Osteoblast (primary cell): ENCODE measurements around the gene HHEX. TPM values are rescaled to one million over a fixed set of nuclear protein-coding genes. Genes with fewer than 3 reads are reported as not detected.
A peak's percentile ranks its signal among the peaks of the same experiment; 100 is the strongest.

ENCODE experiments used
- DNase-seq: peaks from one replicate; pipeline ENCODE4 v3.0.0; 2011; ENCODE audit warnings: low spot score, mixed read lengths; ENCODE audit not compliant: insufficient read length; ENCODE audit errors: missing footprints
- H2AFZ ChIP-seq: 2 replicates; pipeline ENCODE4 v1.6.0; 2011; ENCODE audit warnings: mild to moderate bottlenecking, low read length
- H3K27ac ChIP-seq: 2 replicates; pipeline ENCODE4 v1.5.1; 2011; ENCODE audit warnings: mild to moderate bottlenecking, low read depth, low read length, moderate library complexity
- H3K27me3 ChIP-seq: 2 replicates; pipeline ENCODE4 v1.6.0; 2012; ENCODE audit warnings: mild to moderate bottlenecking, control low read depth, inconsistent platforms, low read length, moderate library complexity; ENCODE audit not compliant: insufficient read depth
- H3K36me3 ChIP-seq: 2 replicates; pipeline ENCODE4 v1.5.1; 2011; ENCODE audit warnings: mild to moderate bottlenecking, low read length, control low read depth, moderate library complexity; ENCODE audit not compliant: insufficient read depth
- H3K4me1 ChIP-seq: 2 replicates; pipeline ENCODE4 v1.5.1; 2011; ENCODE audit warnings: mild to moderate bottlenecking, low read length, control low read depth, moderate library complexity; ENCODE audit not compliant: insufficient read depth
- H3K4me2 ChIP-seq: 2 replicates; pipeline ENCODE4 v1.6.0; 2011; ENCODE audit warnings: mild to moderate bottlenecking, low read length; ENCODE audit not compliant: insufficient read depth
- H3K4me3 ChIP-seq: fragments of 200-600 bp; sonication (generic); 3 replicates; pipeline ENCODE4 v1.5.1; 2012; ENCODE audit warnings: mild to moderate bottlenecking, low read length, inconsistent platforms; ENCODE audit not compliant: insufficient read depth
- H3K79me2 ChIP-seq: 2 replicates; pipeline ENCODE4 v1.6.0; 2012; ENCODE audit warnings: mild to moderate bottlenecking, low read length, control low read depth, inconsistent platforms; ENCODE audit not compliant: insufficient read depth
- H3K9me3 ChIP-seq: 2 replicates; pipeline ENCODE4 v1.5.1; 2011; ENCODE audit warnings: low read depth, low read length, control low read depth
- H4K20me1 ChIP-seq: 2 replicates; pipeline ENCODE4 v1.6.0; 2012; ENCODE audit warnings: mild to moderate bottlenecking, low read length, control low read depth; ENCODE audit not compliant: insufficient read depth
- total RNA-seq: library from RNA; depleted of rRNA; stranded (reverse); fragments of >200 nt; gene quantifications from 2 replicates; pipeline ENCODE4 v1.2.3, GENCODE V29; 2012
- TF ChIP-seq, protein P1 (sequence below): IDR thresholded peaks from 2 replicates; pipeline ENCODE4 v1.5.1; 2011; ENCODE audit warnings: mild to moderate bottlenecking, low read depth, low read length, moderate library complexity; ENCODE audit errors: extremely low read depth

The HHEX gene
- total RNA-seq, 1 donor: 0.36 TPM

DNA sequence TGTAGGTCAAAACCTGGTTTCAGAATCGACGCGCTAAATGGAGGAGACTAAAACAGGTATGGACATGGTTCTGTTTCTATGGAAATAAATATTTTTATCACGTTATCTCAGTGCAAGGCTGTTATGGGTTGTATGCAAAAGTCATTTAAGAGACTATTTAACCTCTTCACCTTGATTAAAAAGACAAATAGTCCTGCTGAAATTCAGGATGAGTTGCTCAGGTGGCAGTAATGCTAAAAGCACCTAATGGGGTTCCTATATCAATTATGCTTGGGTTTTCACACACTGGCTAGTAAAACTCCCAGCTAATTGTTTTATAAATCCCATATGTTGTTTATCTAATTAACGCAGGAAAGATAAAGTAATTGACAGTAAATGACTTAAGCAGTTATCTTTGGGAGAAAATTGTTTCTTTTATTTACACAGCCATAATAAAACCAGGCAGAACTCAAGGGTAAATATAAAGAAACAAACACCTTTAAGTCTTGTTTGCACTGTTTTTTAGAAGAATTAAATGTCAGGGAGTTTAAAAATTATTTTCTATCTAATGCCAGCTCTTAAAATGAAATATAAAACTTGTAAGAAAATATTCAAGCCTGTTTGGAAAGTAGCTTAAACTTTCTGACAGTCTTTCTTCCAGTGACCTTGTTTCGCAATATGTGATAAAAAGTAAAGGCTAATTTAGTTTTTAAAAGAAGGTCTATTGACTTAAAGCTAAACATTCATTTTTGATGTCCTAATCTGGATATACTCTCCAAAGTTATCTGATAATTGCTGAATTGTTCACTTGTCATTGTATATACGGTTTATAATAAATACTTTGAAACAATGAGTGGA is 3.2 kb downstream of the HHEX start:
- Histone ChIP-seq H3K27me3 (no peaks in the 10 kb centered on the region), H3K4me2 (no peak overlapping the region), H3K4me3 (no peak overlapping the region), H3K36me3 (no peaks in the 10 kb centered on the region), H4K20me1 (no peaks in the 10 kb centered on the region), H3K79me2 (no peaks in the 10 kb centered on the region), H3K9me3 (no peaks in the 10 kb centered on the region), H3K4me1 (no peaks in the 10 kb centered on the region), H3K27ac (no peak overlapping the region), H2AFZ (no peak overlapping the region)
- DNase-seq: peak; percentile 21
- TF ChIP-seq, protein P1, sequence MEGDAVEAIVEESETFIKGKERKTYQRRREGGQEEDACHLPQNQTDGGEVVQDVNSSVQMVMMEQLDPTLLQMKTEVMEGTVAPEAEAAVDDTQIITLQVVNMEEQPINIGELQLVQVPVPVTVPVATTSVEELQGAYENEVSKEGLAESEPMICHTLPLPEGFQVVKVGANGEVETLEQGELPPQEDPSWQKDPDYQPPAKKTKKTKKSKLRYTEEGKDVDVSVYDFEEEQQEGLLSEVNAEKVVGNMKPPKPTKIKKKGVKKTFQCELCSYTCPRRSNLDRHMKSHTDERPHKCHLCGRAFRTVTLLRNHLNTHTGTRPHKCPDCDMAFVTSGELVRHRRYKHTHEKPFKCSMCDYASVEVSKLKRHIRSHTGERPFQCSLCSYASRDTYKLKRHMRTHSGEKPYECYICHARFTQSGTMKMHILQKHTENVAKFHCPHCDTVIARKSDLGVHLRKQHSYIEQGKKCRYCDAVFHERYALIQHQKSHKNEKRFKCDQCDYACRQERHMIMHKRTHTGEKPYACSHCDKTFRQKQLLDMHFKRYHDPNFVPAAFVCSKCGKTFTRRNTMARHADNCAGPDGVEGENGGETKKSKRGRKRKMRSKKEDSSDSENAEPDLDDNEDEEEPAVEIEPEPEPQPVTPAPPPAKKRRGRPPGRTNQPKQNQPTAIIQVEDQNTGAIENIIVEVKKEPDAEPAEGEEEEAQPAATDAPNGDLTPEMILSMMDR: no peak

DNA sequence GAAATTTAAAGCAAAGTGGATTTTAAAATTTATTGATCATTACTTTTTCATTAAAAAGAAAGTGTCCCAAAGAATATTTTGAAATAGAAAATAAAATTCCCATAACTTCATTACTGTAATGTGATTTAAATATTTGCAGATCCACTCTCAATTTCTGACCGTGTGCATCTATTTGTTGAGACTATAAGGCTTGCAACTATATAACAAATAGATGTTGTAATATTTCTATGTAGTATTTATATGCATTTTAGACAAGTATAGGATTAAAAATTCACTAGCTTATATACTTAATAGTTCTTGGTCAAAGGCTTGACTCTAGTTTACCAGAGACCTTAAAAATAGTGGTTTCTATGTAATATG is 3.8 kb downstream of the HHEX start:
- TF ChIP-seq, protein P1: no peak
- H3K79me2 ChIP-seq: no peaks in the 10 kb centered on the region
- DNase-seq: no peak
- H3K4me2 ChIP-seq: no peak overlapping the region
- H3K27me3 ChIP-seq: no peaks in the 10 kb centered on the region
- no peak overlapping the region for H3K27ac ChIP-seq
- no peak overlapping the region for H2AFZ ChIP-seq
- peaks cover 3% of the 10 kb centered on the region for H3K4me1 ChIP-seq
- no peaks in the 10 kb centered on the region for H4K20me1 ChIP-seq
- no peak overlapping the region for H3K4me3 ChIP-seq
- H3K9me3 ChIP-seq: no peaks in the 10 kb centered on the region
- no peaks in the 10 kb centered on the region for H3K36me3 ChIP-seq

DNA sequence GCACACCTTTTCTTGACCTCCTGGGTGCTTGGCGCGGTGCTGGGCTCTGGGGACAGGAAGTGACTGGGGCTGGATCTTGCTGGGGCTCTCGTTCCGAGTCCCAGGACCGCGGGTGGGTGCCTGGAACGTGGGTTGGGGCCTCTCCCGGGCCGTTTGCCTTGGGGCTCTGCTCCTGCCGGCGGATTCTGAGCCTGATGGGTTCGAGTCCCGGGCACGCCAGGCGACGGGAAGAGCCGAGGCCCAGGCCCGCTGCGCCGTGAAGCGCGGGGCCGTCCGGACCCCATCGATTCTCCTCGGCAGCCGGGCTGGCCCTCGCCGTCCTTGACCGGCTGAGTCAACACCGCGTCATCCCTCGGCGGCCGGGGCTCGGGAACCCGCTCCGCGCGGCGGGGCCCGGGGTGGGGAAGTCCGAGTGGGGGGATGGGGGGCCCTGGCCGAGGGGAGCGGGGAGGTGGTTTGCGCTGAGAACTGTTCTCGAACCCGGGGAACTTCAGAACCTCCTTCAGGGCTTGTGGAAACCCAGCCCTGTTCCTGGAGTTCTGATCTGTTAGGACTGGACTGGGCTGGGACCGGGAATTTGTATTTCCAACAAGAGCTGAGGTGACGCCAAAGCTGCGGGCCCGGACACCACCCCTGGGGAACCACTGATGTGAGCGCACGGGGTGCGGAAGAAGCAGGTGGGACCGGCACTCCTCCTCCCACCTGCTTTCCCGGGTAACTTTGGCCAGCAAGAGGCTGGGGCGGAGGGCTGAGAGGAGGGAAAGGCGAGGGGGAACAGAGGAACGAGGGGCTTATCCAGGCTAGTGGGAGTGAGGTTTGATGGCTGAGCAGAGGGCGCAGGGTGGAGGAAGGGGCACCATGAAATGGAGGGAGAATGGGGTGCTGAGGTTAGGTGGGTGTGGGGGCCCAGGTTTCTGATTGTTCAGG is 6.2 kb downstream of the HHEX start:
- H3K27me3 ChIP-seq: no peaks in the 10 kb centered on the region
- H3K79me2 ChIP-seq: no peaks in the 10 kb centered on the region
- DNase-seq: peak; percentile 93
- H3K4me2 ChIP-seq: peak overlapping the region; percentile 74
- H3K27ac ChIP-seq: peak overlapping the region; percentile 34
- peak overlapping the region; percentile 84 for H2AFZ ChIP-seq
- TF ChIP-seq, protein P1: no peak
- no peaks in the 10 kb centered on the region for H3K9me3 ChIP-seq
- H4K20me1 ChIP-seq: no peaks in the 10 kb centered on the region
- peak overlapping the region; percentile 70 for H3K4me3 ChIP-seq
- peaks cover 6% of the 10 kb centered on the region for H3K4me1 ChIP-seq
- no peaks in the 10 kb centered on the region for H3K36me3 ChIP-seq
